ENCODE results near the gene COL18A1.
"Not testable (repeated sequence)": the region's sequence is repeated elsewhere in the genome, so short reads cannot be mapped to it uniquely, and the experiment has no call there.

COL18A1 gene

GRCh38 chr21:45556645-45557615, 152.0 kb downstream of the COL18A1 start:
- no peak for FAIRE-seq
- no peak for DNase-seq (ENCODE audit: insufficient read length, low spot score)
- no peak for TF ChIP-seq POLR2A (IDR thresholded peaks at IDR 0.05; ENCODE audit: low read depth, low read length)

DNA sequence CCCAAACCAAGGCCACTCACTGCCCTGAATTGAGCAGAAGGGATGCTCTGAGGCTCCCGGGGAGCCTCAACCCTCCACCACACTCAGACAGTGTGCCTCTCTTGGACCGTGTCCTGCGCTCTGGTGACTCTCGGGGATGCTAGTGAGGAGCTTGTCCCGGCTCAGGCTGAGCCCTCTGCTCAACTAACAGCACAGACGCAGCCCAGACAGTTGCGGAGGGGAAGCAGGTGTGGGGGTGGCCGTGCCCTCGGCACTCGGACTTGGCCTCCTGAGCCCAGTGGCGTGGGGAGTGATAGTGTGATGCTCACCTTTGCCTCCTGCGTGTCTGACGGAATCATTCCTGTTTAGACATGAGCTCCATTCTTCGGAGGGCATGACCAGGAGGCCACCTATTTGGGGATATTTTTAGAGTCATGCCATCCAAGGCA, 152.7 kb downstream of the COL18A1 start:
- FAIRE-seq, result no peak
- TF ChIP-seq POLR2A (IDR thresholded peaks at IDR 0.05; ENCODE audit: low read depth, low read length), result no peak
- DNase-seq (ENCODE audit: insufficient read length, low spot score), result no peak

DNA sequence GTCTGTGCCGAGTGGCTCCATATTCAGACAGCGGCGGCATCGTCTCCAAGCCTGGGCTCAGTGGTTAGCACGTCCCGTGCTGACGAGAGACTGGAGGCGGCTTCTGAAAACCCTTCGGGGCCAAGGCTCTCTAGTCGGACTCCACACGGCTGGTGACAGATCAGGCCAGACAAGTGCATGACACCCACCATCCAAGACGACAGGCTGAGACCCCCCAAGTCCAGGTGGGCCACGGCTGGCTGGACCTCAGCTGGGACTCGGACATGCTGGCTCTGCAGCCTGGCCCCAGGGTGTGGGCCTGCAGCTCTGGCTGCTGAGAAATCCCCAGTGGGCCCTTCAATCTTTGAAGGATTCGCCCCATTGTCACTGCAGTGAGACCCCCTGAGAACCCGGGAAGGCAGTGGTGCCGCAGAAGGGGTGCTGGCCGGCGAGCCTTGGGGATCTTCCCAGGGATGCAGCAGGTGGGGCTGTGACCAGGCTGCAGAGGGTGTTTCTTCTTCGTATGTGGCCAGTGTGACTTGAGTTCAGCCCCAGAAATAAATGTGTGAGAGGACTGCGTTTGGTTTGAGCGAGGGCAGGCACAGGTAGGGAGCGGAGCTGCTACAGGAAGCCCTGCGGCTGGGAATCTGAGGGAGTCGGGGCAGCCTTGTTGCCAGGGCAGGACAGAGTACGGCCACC, 153.2 kb downstream of the COL18A1 start:
- TF ChIP-seq POLR2A (IDR thresholded peaks at IDR 0.05; ENCODE audit: low read depth, low read length), result no peak
- DNase-seq (ENCODE audit: insufficient read length, low spot score) (no peak), FAIRE-seq (no peak)

GRCh38 chr21:45559216-45560105, 154.5 kb downstream of the COL18A1 start:
- FAIRE-seq (no peak), DNase-seq (ENCODE audit: insufficient read length, low spot score) (no peak)
- no peak for TF ChIP-seq POLR2A (IDR thresholded peaks at IDR 0.05; ENCODE audit: low read depth, low read length)

GRCh38 chr21:45560106-45561021, 155.4 kb downstream of the COL18A1 start:
- no peak for DNase-seq (ENCODE audit: insufficient read length, low spot score)
- no peak for FAIRE-seq

DNA sequence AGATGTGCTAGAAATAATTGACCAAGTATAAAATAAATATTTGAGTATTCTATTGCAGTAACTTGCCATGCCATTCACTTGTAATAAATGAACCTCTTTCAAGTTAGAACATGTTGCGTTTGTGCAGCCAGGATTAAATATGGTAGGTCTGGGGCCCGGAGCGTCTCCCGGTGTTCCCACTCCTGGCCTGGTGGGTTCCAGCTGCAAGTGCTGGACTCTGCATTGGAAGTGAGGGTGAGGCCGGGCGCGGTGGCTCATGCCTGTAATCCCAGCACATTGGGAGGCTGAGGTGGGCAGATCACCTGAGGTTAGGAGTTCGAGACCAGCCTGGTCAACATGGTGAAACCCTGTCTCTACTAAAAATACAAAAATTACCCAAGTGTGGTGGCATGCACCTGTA, 156.3 kb downstream of the COL18A1 start:
- FAIRE-seq; DNase-seq (ENCODE audit: insufficient read length, low spot score): not testable (repeated sequence)

More at GRCh38 chr21:45560106-45561021, 155.4 kb downstream of the COL18A1 start:
- TF ChIP-seq POLR2A (IDR thresholded peaks at IDR 0.05; ENCODE audit: low read depth, low read length), result no peak

GRCh38 chr21:45562402-45562801, 157.4 kb downstream of the COL18A1 start:
- TF ChIP-seq POLR2A (IDR thresholded peaks at IDR 0.05; ENCODE audit: low read depth, low read length), result no peak
- DNase-seq (ENCODE audit: insufficient read length, low spot score), result no peak
- FAIRE-seq, result no peak

DNA sequence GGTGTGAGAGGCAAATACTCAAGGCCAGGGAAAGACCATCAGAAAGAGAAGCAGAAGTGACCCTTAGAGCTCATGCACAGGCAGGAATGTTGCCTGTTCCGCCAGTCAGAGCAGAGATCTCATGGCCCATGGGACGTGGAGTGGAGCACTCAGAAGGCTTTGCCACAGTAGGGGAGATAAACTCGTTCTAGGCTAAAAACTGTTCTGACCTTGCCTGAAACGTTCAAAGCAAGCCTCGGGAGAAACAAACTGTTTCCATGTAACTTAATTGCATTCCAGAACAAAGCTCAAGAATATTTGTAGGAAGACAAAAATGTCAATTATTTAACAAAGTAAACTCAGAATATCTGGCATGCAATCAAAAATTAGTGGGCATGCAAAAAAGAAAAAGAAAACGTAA, 158.0 kb downstream of the COL18A1 start:
- no peak for TF ChIP-seq POLR2A (IDR thresholded peaks at IDR 0.05; ENCODE audit: low read depth, low read length)
- FAIRE-seq (no peak), DNase-seq (ENCODE audit: insufficient read length, low spot score) (no peak)
